Activated naive CD8-positive, alpha-beta T cell treated with anti-CD3 and anti-CD28 coated beads for 36 hours (primary cell): Measurements from ENCODE around the gene EEA1. TPM values are rescaled to one million over a fixed set of nuclear protein-coding genes. Genes with fewer than 3 reads are reported as not detected.

Experiments used
- DNase-seq: peaks from one replicate; pipeline ENCODE4 v3.0.0; 2021
- H3K27ac Mint-ChIP-seq: one replicate; pipeline ENCODE4 v1.8.0; 2022; ENCODE audit warnings: mild to moderate bottlenecking, moderate library complexity, mixed read lengths
- H3K27me3 Mint-ChIP-seq: one replicate; pipeline ENCODE4 v1.8.0; 2022; ENCODE audit warnings: mild to moderate bottlenecking, mixed read lengths
- H3K36me3 Mint-ChIP-seq: one replicate; pipeline ENCODE4 v1.8.0; 2021; ENCODE audit warnings: mild to moderate bottlenecking, mixed read lengths
- H3K4me1 Mint-ChIP-seq: one replicate; pipeline ENCODE4 v1.8.0; 2021; ENCODE audit warnings: mixed read lengths
- H3K4me3 Mint-ChIP-seq: one replicate; pipeline ENCODE4 v1.8.0; 2022; ENCODE audit warnings: mild to moderate bottlenecking, moderate library complexity, mixed read lengths
- H3K9me3 Mint-ChIP-seq: one replicate; pipeline ENCODE4 v1.8.0; 2022; ENCODE audit warnings: mixed read lengths
- total RNA-seq, 2 experiments: library from RNA; stranded (reverse); gene quantifications; one replicate each; pipeline ENCODE4 v1.2.3, GENCODE V29; 2021

EEA1 gene
- total RNA-seq, 2 experiments from 2014 or later: 17.5 TPM

DNA sequence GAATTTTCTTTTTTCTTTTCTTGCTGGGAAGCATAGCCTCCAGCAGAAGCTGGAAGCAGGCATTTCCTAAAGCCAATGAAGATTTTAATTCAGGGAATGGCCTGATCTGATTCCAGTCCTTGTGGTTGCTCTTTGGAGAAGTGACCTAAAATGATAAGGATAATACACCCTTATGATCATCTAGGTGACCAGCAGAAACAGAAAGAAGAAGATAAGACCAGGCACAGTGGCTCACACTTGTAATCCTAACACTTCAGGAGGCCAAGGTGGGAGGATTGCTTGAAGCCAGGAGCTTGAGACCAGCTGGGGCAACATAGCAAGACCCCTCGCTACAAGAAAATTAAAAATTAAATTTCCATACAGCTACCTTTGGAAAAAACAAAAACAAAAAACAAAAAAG, 51.2 kb downstream of the EEA1 start:
- Mint-ChIP-seq H3K4me3 (no peak overlapping the region), H3K27ac (no peak overlapping the region), H3K36me3 (peaks cover 50% of the 10 kb centered on the region), H3K27me3 (no peaks in the 10 kb centered on the region), H3K4me1 (peaks cover 14% of the 10 kb centered on the region), H3K9me3 (peaks cover 2% of the 10 kb centered on the region)
- no peak for DNase-seq

DNA sequence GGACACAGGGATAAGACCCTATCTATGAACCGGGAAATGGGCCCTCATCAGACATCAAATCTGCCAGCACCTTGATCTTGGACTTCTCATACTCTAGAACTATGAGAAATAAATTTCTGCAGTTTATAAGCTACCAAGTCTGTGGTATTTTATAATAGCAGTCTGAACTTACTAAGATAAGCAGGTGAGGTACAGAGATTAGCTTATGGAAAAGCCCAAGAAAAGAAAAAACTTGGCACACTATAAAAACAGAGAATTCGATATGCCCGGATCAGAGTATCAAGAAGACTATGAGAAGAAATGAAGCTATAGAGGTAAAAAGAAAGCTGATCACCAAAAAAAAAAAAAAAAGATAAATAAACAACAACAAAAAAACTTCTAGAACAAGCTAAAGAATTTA, 52.6 kb downstream of the EEA1 start:
- Mint-ChIP-seq H3K4me1 (peaks cover 14% of the 10 kb centered on the region), H3K9me3 (peaks cover 2% of the 10 kb centered on the region), H3K27ac (no peak overlapping the region), H3K36me3 (peaks cover 44% of the 10 kb centered on the region), H3K4me3 (no peak overlapping the region), H3K27me3 (no peaks in the 10 kb centered on the region)
- no peak for DNase-seq

DNA sequence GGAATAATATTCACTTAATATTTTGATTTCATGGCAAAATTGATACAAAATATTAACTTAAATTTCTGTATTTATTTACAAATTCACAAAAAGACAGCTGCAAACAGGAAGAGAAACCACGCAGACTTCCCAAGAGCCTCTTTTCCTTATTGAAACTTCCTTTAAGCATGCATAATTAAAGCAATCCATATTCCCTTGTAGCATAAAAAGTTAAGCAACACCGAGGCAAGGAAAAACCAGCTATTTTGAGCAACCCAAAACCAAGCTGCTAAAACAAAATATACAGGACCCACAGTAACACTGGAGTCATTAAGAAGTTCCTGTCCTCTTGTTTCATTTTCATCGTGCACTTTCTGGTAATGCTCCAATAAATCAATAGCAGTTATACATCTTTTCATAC, 58.0 kb downstream of the EEA1 start:
- peaks cover 9% of the 10 kb centered on the region for H3K4me1 Mint-ChIP-seq
- no peak for DNase-seq
- H3K9me3 Mint-ChIP-seq: no peaks in the 10 kb centered on the region
- no peak overlapping the region for H3K27ac Mint-ChIP-seq
- H3K27me3 Mint-ChIP-seq: no peaks in the 10 kb centered on the region
- H3K4me3 Mint-ChIP-seq: no peak overlapping the region
- H3K36me3 Mint-ChIP-seq: peaks cover 6% of the 10 kb centered on the region

DNA sequence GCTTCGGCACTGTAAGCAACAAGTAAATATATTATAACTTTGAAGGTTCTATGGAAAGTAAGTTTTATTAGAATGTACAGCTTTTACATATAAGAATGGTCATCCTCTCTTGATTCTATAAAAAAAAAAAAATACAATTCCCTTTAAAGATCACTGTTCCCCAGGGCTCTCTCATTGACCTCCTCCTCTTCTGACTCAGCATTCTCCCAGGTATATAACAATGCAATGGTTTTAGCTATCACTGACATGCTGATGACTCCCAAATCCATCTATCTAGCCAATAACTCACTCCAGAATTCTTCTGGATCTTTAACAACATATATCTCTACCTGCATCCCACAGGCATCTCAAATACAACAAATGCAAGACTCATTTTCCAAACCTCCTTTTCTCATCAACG, 62.7 kb downstream of the EEA1 start:
- peaks cover 18% of the 10 kb centered on the region for H3K36me3 Mint-ChIP-seq
- DNase-seq: no peak
- no peaks in the 10 kb centered on the region for H3K9me3 Mint-ChIP-seq
- H3K27me3 Mint-ChIP-seq: no peaks in the 10 kb centered on the region
- peaks cover 6% of the 10 kb centered on the region for H3K4me1 Mint-ChIP-seq
- no peak overlapping the region for H3K4me3 Mint-ChIP-seq
- no peak overlapping the region for H3K27ac Mint-ChIP-seq

DNA sequence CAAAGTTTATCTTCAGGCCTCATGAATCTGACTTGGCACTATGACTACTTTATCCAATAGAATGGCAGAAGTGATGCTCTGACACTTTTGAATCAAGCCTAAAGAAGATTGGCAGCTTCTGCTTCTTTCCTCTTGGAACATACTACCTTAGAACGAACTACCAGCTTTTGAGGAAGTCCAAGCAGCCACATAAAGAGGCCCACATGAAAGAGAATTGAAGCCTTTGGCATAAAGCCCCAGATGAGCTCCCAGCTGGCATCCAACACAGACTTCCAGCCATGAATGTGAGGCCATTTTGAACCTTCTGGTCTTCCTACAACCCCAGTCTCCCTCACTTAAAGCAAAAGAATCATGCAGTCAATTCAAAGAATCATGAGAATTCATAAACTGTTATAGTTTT, 65.8 kb downstream of the EEA1 start:
- no peak overlapping the region for H3K27ac Mint-ChIP-seq
- peaks cover 4% of the 10 kb centered on the region for H3K4me1 Mint-ChIP-seq
- H3K4me3 Mint-ChIP-seq: no peak overlapping the region

DNA sequence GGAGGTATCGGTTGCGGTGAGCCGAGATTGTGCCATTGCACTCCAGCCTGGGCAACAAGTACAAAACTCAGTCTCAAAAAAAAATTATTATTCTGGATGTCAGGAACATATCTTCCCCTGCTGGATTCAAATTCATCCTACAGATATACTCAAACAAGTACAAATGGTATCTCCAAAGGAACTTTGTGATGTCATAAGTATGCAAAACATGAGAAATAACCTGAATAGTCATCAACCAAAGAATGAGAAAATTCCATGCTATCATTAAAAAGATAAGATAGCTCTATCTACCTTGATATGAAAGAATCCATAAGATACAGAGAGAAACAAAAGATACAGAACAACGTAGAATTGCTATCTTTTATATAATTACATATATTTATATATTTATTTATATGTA, 67.7 kb downstream of the EEA1 start:
- no peak overlapping the region for H3K4me3 Mint-ChIP-seq

More for the DNA sequence above, 65.8 kb downstream of the EEA1 start:
- no peak for DNase-seq
- Mint-ChIP-seq H3K27me3 (no peaks in the 10 kb centered on the region), H3K36me3 (peaks cover 39% of the 10 kb centered on the region), H3K9me3 (no peaks in the 10 kb centered on the region)

DNA sequence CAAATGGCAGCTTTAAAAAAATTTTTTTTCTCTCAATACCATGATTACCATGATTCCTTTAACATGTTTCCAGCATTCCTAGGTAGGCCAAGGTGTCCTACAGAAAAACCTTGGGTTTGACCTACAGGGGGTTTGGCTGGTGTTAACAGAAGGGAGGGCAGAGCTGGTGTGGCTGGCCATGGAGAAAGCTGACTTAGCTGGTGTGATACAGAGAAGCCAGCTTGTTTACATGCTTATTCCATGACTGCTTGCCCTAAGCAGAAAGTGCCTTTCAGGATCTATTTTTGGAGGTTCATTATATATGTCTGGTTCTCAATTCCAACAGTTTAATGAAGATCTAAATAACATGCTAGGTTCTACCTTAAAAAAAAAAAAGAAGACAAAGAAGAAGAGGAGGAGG, 68.6 kb downstream of the EEA1 start:
- peaks cover 50% of the 10 kb centered on the region for H3K36me3 Mint-ChIP-seq
- no peaks in the 10 kb centered on the region for H3K27me3 Mint-ChIP-seq
- H3K4me3 Mint-ChIP-seq: no peak overlapping the region
- H3K27ac Mint-ChIP-seq: no peak overlapping the region
- no peak for DNase-seq
- H3K9me3 Mint-ChIP-seq: no peaks in the 10 kb centered on the region
- peaks cover 4% of the 10 kb centered on the region for H3K4me1 Mint-ChIP-seq

More for the DNA sequence above, 67.7 kb downstream of the EEA1 start:
- Mint-ChIP-seq H3K4me1 (peaks cover 4% of the 10 kb centered on the region), H3K36me3 (peaks cover 50% of the 10 kb centered on the region), H3K27ac (no peak overlapping the region), H3K27me3 (no peaks in the 10 kb centered on the region), H3K9me3 (no peaks in the 10 kb centered on the region)
- no peak for DNase-seq

DNA sequence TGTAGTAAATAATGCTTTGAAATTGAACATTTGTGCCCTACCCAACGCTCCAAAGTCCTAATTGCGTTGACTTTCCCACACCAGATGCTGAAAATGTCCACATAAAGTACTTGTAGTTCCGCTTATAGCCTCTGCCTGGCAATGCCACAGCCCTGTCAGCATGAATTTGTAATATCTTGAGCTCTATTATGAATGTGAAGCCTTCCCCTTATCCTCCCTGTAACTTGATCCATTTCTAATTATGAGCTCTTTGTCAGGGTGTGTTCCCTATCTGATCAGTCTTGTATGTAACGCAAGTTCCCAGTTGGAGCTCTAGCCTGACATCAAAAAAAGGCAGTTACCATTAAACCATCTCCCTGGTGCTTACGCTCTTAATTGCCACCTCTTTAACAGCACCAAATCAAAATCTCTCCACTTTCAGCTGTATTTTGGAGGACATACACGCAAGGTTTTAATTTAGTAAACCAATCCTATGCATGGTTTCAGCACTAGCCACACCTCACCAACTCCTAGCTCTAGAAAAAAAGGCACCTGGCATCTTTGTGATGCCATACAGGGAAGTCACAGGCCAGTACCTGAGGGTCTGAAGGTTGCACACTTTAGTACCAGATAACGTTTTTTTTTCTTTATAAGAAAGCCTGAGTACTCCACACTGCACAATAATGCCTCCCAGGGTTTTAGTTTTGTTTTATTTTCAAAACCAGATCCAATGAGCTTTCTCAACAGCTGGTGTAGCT, 69.3 kb downstream of the EEA1 start:
- H3K4me3 Mint-ChIP-seq: no peak overlapping the region
- no peaks in the 10 kb centered on the region for H3K27me3 Mint-ChIP-seq

DNA sequence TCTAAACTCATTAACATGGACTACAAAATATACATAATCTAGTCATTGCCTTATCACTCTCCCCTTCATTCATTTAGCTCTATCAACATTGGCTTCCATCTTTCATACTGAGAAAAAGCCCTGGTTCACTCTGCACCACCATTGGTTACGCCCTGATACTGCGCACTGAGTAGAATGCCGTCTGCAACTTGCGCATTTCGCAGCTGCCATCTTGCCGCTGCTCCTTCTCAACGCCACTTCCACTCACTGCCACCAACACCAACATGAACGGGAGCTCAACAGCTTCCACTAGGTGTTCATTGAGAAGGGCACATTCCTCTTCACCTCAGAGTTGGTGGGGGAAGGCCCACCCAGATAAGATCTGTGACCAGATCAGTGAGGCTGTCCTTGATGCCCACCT, 71.3 kb downstream of the EEA1 start:
- Mint-ChIP-seq H3K27ac (no peak overlapping the region), H3K4me3 (no peak overlapping the region), H3K36me3 (peaks cover 47% of the 10 kb centered on the region), H3K27me3 (no peaks in the 10 kb centered on the region), H3K4me1 (no peaks in the 10 kb centered on the region), H3K9me3 (no peaks in the 10 kb centered on the region)
- no peak for DNase-seq

More for the DNA sequence above, 69.3 kb downstream of the EEA1 start:
- Mint-ChIP-seq H3K36me3 (peaks cover 48% of the 10 kb centered on the region), H3K4me1 (peaks cover 2% of the 10 kb centered on the region), H3K9me3 (no peaks in the 10 kb centered on the region), H3K27ac (no peak overlapping the region)
- no peak for DNase-seq

DNA sequence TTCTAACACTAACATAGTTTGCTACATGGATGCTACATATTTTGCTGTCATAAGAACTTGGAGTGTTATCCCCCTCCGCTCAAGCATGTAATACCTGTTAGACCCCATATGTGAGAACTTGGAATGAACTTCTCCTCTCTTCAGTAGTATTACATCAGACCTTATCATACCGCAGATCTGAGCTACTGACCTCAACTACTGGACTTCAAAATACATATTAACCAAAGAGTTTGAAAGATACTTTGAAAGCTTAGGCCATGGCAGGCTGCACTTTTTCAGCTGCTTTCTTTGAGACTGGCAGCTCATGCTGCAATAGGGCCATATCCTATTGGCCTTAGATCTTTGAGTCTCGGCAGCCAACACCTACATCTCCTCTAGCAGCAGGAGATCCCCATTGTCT, 74.8 kb downstream of the EEA1 start:
- Mint-ChIP-seq H3K4me1 (no peaks in the 10 kb centered on the region), H3K4me3 (no peak overlapping the region), H3K27ac (no peak overlapping the region), H3K9me3 (no peaks in the 10 kb centered on the region), H3K27me3 (no peaks in the 10 kb centered on the region), H3K36me3 (peaks cover 34% of the 10 kb centered on the region)
- DNase-seq: no peak

DNA sequence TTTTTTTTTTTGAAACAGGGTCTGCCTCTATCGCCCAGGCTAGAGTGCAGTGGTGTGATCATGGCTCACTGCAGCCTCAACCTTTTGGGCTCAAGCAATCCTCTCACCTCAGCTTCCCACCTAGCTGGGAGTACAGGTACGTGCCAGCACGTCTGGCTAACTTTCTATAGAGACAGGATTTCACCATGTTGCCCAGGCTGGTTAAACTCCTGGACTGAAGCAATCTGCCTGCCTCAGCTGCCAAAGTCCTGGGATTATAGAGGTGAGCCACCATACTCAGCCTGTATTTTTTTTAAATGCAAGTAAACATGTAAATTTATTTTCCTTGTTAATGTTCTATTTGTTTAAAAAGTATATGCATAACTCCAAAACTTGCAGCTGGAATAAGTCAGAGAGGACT, 80.4 kb downstream of the EEA1 start:
- Mint-ChIP-seq H3K4me1 (no peaks in the 10 kb centered on the region), H3K27ac (no peak overlapping the region), H3K36me3 (peaks cover 14% of the 10 kb centered on the region), H3K4me3 (no peak overlapping the region), H3K27me3 (no peaks in the 10 kb centered on the region), H3K9me3 (no peaks in the 10 kb centered on the region)
- no peak for DNase-seq

DNA sequence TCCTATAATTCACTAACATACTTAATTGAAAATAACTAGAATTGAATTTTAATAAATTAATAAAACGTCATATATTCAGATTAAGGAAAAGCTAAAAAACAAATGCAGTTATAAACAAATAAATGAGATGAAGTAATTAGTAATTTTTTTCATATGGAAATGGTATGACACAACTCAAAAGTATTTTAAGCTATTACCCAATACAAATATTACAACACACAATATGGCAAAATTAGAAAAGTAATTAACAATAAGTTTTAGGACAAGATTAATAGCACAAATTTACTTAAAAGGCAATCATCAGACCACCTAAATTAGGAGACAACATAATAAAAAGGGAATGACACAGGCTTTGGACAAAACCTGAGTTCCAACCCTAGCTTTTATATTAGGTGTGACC, 81.7 kb downstream of the EEA1 start:
- Mint-ChIP-seq H3K4me1 (no peaks in the 10 kb centered on the region), H3K27ac (no peak overlapping the region), H3K36me3 (peaks cover 14% of the 10 kb centered on the region), H3K4me3 (no peak overlapping the region), H3K9me3 (no peaks in the 10 kb centered on the region), H3K27me3 (no peaks in the 10 kb centered on the region)
- DNase-seq: no peak

DNA sequence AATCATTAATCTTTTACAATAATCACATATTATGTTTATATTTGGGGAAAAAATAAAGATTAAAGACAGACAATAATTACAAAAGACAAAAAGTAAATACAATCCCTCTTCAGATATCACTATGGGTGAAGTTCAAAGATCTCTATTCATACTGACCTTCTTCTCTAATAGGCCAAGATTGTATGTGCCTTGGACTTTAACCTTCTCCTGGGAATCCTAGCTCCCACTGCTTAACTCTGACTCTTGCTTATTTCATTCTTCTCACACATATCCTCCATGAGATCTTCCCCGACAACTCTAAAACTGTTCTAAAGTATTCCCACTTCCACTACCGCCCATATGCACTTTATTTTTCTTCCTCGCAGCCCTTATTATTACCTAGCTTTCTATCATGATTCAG, 83.8 kb downstream of the EEA1 start:
- H3K9me3 Mint-ChIP-seq: no peaks in the 10 kb centered on the region
- no peak for DNase-seq
- no peaks in the 10 kb centered on the region for H3K27me3 Mint-ChIP-seq
- H3K27ac Mint-ChIP-seq: no peak overlapping the region
- no peak overlapping the region for H3K4me3 Mint-ChIP-seq
- no peaks in the 10 kb centered on the region for H3K4me1 Mint-ChIP-seq
- peaks cover 27% of the 10 kb centered on the region for H3K36me3 Mint-ChIP-seq

DNA sequence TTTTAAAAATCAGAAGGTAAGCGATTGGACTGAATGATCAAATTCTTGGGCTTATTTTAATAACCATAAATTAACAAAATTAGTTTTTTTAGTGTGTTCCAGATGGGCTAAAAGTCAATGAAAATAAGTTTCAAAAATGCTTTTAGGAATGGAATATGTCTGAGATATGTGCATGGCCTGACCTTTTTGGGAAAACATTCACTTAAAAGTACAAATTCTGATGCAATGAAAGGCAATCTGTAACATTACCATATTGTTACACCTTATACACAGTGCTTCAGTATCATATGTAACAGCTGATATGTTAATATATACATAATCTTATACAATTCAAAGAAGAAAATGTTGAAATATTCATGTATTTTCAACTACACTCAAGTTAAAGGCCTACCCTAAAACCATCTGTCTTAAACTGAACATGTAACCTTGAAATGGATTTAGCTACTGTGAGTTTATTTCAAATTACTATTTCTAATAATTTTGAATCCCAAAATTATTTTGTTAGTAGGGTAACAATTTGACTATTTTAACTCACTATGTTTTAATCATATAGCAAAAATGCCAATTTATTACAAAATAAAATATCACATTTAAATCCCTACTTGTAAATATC, 84.8 kb downstream of the EEA1 start:
- Mint-ChIP-seq H3K4me3 (no peak overlapping the region), H3K27ac (no peak overlapping the region), H3K9me3 (no peaks in the 10 kb centered on the region), H3K4me1 (peaks cover 1% of the 10 kb centered on the region), H3K27me3 (no peaks in the 10 kb centered on the region), H3K36me3 (peaks cover 24% of the 10 kb centered on the region)
- no peak for DNase-seq

DNA sequence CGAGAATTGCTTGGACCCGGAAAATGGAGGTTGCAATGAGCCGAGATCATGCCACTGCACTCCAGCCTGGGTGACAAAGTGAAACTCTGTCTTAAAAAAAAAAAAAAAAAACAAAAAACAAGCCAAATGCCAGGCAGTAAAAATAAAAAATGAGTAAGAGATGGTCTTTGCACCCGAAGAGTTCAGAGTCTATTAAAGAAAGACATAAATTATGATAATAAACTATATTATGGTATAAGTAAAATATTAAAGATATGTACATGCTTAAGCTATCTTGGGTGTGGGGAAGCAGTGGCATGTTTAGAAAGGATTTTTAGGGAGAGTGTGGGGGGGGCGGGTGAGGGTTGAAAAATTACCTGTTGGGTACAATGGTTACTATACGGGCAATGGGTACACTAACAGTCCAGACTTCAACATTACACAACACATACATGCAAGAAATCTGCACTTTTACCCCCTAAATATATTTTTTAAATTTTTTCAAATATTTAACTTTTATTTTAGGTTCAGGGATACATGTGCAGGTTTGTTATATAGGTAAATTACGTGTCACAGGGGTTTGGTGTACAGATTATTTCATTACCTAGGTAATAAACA, 99.3 kb downstream of the EEA1 start:
- no peak for DNase-seq
- Mint-ChIP-seq H3K27me3 (no peaks in the 10 kb centered on the region), H3K4me1 (peaks cover 2% of the 10 kb centered on the region), H3K27ac (no peak overlapping the region), H3K4me3 (no peak overlapping the region), H3K9me3 (no peaks in the 10 kb centered on the region), H3K36me3 (peaks cover 29% of the 10 kb centered on the region)

DNA sequence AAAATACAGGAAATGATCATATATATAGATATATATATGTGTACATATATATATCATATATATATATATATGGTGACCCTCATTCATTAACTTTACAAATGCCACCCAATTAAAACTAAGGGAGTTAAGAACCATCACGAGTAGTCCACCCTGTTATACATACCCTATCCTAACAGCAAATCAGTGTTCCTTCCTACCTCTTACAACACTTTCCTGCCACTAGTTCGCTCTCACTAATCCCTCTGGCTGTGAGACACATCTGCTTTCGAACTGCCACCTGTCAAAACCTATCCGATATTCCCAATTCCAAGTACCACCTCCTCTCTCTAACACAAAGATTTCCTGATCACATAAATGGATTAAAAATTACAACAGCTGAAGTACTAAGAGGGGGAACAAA, 100.5 kb downstream of the EEA1 start:
- Mint-ChIP-seq H3K27ac (no peak overlapping the region), H3K36me3 (peaks cover 26% of the 10 kb centered on the region), H3K9me3 (no peaks in the 10 kb centered on the region), H3K27me3 (no peaks in the 10 kb centered on the region), H3K4me3 (no peak overlapping the region), H3K4me1 (peaks cover 2% of the 10 kb centered on the region)
- no peak for DNase-seq
